Neural crest cell (in vitro differentiated cells): ENCODE results near the gene KRT85. TPM values are rescaled to one million over a fixed set of nuclear protein-coding genes. Genes with fewer than 3 reads are reported as not detected.

Source experiments
- DNase-seq: peaks from one replicate; pipeline ENCODE4 v3.0.0; 2021; ENCODE audit warnings: low read depth, mixed read lengths, low spot score
- H3K27ac Mint-ChIP-seq: one replicate; pipeline ENCODE4 v1.8.0; 2021; ENCODE audit warnings: mild to moderate bottlenecking, mixed read lengths; ENCODE audit not compliant: unreplicated experiment
- H3K27me3 Mint-ChIP-seq: 2 replicates; pipeline ENCODE4 v1.8.0; 2021; ENCODE audit warnings: low read depth, mild to moderate bottlenecking, mixed read lengths
- H3K36me3 Mint-ChIP-seq: 2 replicates; pipeline ENCODE4 v1.8.0; 2021; ENCODE audit warnings: low read depth, mild to moderate bottlenecking, mixed read lengths
- H3K4me1 Mint-ChIP-seq: 2 replicates; pipeline ENCODE4 v1.8.0; 2021; ENCODE audit warnings: mixed read lengths
- H3K4me3 Mint-ChIP-seq: one replicate; pipeline ENCODE4 v1.8.0; 2021; ENCODE audit warnings: mild to moderate bottlenecking, mixed read lengths
- H3K9me3 Mint-ChIP-seq: 2 replicates; pipeline ENCODE4 v1.8.0; 2021; ENCODE audit warnings: mixed read lengths
- total RNA-seq: library from RNA; stranded (reverse); gene quantifications from 2 replicates; pipeline ENCODE4 v1.2.1, GENCODE V29; 2021
- TF ChIP-seq, protein P1 (sequence below): fragments of 200-600 bp; sonication (generic); conservative IDR thresholded peaks from 2 replicates; pipeline ENCODE4 v1.5.0; 2021; ENCODE audit warnings: antibody characterized with exemption, mild to moderate bottlenecking

The KRT85 gene
- total RNA-seq, 1 donor from 2014 or later, result not detected

DNA sequence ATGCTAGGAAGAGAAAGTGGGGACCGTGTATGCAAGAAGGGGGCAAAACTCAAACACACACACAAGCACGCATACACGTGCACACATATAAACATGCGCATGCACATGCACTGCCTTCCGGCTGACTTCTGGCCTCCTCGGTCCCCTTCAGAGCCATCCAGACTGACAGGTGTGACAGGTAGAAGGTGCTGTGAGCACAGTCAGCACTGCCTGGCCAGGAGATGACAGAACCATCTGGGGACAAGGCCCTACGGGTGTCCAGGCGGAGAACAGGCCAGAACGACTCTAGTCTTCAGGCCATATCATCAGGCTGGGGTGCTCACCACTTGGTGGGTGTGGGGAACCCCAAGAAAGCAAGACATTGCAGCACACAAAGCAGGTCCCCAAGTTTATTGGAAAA, 53.4 kb downstream of the KRT85 start:
- DNase-seq, result no peak
- peaks cover 1% of the 10 kb centered on the region for H3K4me1 Mint-ChIP-seq
- TF ChIP-seq, protein P1, sequence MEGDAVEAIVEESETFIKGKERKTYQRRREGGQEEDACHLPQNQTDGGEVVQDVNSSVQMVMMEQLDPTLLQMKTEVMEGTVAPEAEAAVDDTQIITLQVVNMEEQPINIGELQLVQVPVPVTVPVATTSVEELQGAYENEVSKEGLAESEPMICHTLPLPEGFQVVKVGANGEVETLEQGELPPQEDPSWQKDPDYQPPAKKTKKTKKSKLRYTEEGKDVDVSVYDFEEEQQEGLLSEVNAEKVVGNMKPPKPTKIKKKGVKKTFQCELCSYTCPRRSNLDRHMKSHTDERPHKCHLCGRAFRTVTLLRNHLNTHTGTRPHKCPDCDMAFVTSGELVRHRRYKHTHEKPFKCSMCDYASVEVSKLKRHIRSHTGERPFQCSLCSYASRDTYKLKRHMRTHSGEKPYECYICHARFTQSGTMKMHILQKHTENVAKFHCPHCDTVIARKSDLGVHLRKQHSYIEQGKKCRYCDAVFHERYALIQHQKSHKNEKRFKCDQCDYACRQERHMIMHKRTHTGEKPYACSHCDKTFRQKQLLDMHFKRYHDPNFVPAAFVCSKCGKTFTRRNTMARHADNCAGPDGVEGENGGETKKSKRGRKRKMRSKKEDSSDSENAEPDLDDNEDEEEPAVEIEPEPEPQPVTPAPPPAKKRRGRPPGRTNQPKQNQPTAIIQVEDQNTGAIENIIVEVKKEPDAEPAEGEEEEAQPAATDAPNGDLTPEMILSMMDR, result no peak
- no peak overlapping the region for H3K4me3 Mint-ChIP-seq
- peak overlapping the region; percentile 19 for H3K27ac Mint-ChIP-seq
- H3K36me3 Mint-ChIP-seq, result no peaks in the 10 kb centered on the region
- no peaks in the 10 kb centered on the region for H3K9me3 Mint-ChIP-seq
- H3K27me3 Mint-ChIP-seq, result peaks cover 52% of the 10 kb centered on the region

DNA sequence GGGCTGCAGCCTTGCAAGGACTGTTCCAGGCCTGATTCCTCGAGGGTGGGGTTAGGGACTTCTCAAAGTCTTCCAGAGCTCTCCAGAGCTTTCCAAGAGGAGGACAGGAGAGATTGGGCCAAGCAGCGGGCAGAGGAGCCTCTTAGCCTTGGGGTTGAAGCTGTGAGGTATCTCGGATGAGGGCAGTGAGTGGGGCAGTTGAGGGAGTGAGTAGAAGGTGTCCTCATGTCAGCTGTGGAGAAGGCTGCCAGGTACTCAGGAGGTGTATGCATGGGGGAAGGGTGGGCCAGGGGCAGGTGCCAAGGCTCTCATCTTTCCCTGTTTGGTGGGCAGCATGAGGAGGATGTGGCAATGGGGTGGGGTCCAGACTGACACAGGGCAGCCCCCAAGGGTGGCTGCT, 53.8 kb downstream of the KRT85 start:
- DNase-seq, result no peak
- Mint-ChIP-seq H3K36me3 (no peaks in the 10 kb centered on the region), H3K27ac (no peak overlapping the region), H3K4me3 (no peak overlapping the region), H3K9me3 (no peaks in the 10 kb centered on the region), H3K4me1 (peaks cover 6% of the 10 kb centered on the region), H3K27me3 (peaks cover 54% of the 10 kb centered on the region)
- TF ChIP-seq, protein P1, result no peak

DNA sequence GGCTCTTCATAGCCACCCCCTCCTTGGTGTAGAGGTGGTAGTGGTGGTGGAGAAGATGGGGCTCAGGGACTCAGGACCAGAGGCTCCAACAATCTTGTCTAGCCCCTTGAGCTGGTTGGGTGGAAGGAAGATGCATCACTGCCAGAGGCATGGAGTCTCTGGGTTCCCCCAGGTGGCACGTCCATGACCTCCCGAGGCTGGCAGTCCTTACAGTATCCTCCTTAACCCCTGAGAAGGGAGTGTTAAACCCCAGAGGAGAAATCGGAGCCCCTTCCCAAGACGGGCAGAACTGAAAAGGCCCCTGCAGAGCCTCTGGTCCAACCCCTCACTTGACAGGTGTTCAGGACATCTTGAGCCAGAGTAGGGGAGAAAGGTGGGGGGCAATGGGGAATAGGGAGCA, 55.2 kb downstream of the KRT85 start:
- H3K36me3 Mint-ChIP-seq, result no peaks in the 10 kb centered on the region
- no peak for DNase-seq
- H3K4me1 Mint-ChIP-seq, result peaks cover 9% of the 10 kb centered on the region
- H3K4me3 Mint-ChIP-seq, result no peak overlapping the region
- H3K27ac Mint-ChIP-seq, result no peak overlapping the region
- TF ChIP-seq, protein P1, result no peak
- H3K9me3 Mint-ChIP-seq, result no peaks in the 10 kb centered on the region
- H3K27me3 Mint-ChIP-seq, result peaks cover 66% of the 10 kb centered on the region

DNA sequence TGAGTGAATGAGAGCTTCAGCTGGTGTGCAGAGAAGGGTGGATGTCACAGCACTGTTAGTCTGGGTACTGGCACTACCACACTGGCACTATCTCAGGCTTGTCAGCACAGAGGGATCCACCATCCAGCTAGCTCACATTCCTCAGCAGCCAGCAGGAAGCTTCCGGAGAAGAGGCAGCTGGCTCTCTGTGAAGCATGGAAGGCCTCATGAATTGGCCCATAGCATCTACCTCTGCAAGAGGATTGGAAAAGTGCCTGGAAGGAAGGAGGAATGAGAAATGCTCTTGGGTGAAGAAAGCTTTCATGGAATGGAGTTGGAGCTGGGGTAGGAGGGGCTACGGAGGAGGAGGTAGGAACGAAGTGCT, 56.0 kb downstream of the KRT85 start:
- TF ChIP-seq, protein P1, result no peak
- no peaks in the 10 kb centered on the region for H3K9me3 Mint-ChIP-seq
- H3K27me3 Mint-ChIP-seq, result peaks cover 75% of the 10 kb centered on the region
- H3K4me3 Mint-ChIP-seq, result no peak overlapping the region
- no peak for DNase-seq
- H3K36me3 Mint-ChIP-seq, result no peaks in the 10 kb centered on the region
- H3K27ac Mint-ChIP-seq, result no peak overlapping the region
- H3K4me1 Mint-ChIP-seq, result peaks cover 9% of the 10 kb centered on the region

DNA sequence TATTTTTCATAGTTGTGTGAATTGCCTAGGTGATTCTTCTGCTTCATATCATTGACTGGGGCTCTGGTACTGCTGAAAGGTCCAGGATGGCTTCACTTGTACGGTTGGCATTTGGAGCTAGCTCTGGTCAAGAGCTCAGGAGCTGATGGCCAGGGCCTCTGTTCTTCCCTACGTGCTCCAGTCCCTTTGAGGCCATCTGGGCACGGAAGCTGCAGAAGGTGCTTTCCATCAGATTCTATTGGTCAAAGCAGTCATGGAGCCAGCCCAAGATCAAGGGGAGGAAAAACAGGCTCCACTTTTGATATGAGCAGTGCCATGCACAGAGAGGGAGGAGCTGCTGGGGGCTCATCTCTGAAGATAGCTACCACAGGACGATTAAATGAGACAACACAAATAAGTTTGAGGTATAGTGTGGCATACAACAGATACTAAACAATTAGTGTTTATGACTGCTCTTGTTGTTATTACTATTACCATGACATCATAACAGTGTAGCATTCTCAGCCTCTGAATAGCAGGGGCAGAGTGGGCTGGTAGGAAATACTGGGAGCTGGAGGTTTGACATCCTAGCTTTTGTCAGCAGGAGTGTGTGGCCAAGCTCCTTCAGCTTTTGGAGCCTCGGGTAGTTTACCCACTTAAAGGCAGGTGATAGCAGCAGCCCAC, 56.5 kb downstream of the KRT85 start:
- Mint-ChIP-seq H3K9me3 (no peaks in the 10 kb centered on the region), H3K27ac (no peak overlapping the region), H3K36me3 (no peaks in the 10 kb centered on the region), H3K27me3 (peaks cover 79% of the 10 kb centered on the region), H3K4me3 (peak overlapping the region; percentile 12), H3K4me1 (peaks cover 9% of the 10 kb centered on the region)
- no peak for DNase-seq
- TF ChIP-seq, protein P1, result no peak

Other genes starting within 250 kb of the KRT85 start
- gene KRT80, start 175.5 kb downstream of the KRT85 start, total RNA-seq, result not detected in 2 replicates
- gene KRT7, start 134.2 kb downstream of the KRT85 start, total RNA-seq, result not detected in 2 replicates
- not detected in 2 replicates for gene KRT86, start 92.8 kb downstream of the KRT85 start, total RNA-seq
- gene KRT81, start 75.9 kb downstream of the KRT85 start, total RNA-seq, result not detected in 2 replicates
- not detected in 2 replicates for gene KRT83, start 46.1 kb downstream of the KRT85 start, total RNA-seq
- not detected in 2 replicates for gene KRT84, start 18.2 kb upstream of the KRT85 start, total RNA-seq
- gene KRT82, start 38.9 kb upstream of the KRT85 start, total RNA-seq, result not detected in 2 replicates
- not detected in 2 replicates for gene KRT75, start 66.9 kb upstream of the KRT85 start, total RNA-seq
- gene KRT6B, start 84.7 kb upstream of the KRT85 start, total RNA-seq, result not detected in 2 replicates
- gene KRT6C, start 106.3 kb upstream of the KRT85 start, total RNA-seq, result not detected in 2 replicates
- not detected in 2 replicates for gene KRT6A, start 125.8 kb upstream of the KRT85 start, total RNA-seq
- not detected in 2 replicates for gene KRT5, start 152.9 kb upstream of the KRT85 start, total RNA-seq
- not detected in 2 replicates for gene KRT71, start 185.7 kb upstream of the KRT85 start, total RNA-seq
- not detected in 2 replicates for gene KRT74, start 206.4 kb upstream of the KRT85 start, total RNA-seq
- not detected in 2 replicates for gene KRT72, start 234.0 kb upstream of the KRT85 start, total RNA-seq